PC-3 (cell line): ENCODE data around the gene GSG1.

Source experiments
- CTCF ChIP-seq: fragments of 300-600 bp; sonication (generic); conservative IDR thresholded peaks from 2 replicates; pipeline ENCODE4 v1.5.1; 2017; ENCODE audit warnings: antibody characterized with exemption, low read depth, mild to moderate bottlenecking, low read length
- EZH2phosphoT487 ChIP-seq: fragments of 300-600 bp; sonication (generic); IDR thresholded peaks from 2 replicates; pipeline ENCODE4 v1.6.1; 2018; ENCODE audit warnings: mild to moderate bottlenecking, antibody characterized with exemption, low read length, borderline replicate concordance

GRCh38 chr12:13061377-13061776, 42.1 kb downstream of the GSG1 start:
- TF ChIP-seq CTCF (no peak), EZH2phosphoT487 (no peak)
